WTC11 (cell line): ENCODE measurements around the gene RHOBTB3.

Experiments
- ATF3 ChIP-seq: sonication (generic); formaldehyde crosslinking; conservative IDR thresholded peaks from 2 replicates; pipeline ENCODE4 v1.8.1; 2022; ENCODE audit warnings: mild to moderate bottlenecking, missing genetic modification reagents
- CTCF ChIP-seq: fragments of 200-600 bp; IDR thresholded peaks from 2 replicates; pipeline ENCODE4 v1.8.0; 2022; ENCODE audit warnings: antibody characterized with exemption
- GABPB1 ChIP-seq: sonication (generic); formaldehyde crosslinking; IDR thresholded peaks from 2 replicates; pipeline ENCODE4 v1.8.1; 2023; ENCODE audit warnings: mild to moderate bottlenecking, missing genetic modification reagents
- IRF1 ChIP-seq: sonication (generic); formaldehyde crosslinking; IDR thresholded peaks from 2 replicates; pipeline ENCODE4 v1.8.0; 2023; ENCODE audit warnings: missing genetic modification reagents
- JUN ChIP-seq: sonication (generic); formaldehyde crosslinking; IDR thresholded peaks from 2 replicates; pipeline ENCODE4 v1.8.0; 2023; ENCODE audit warnings: mild to moderate bottlenecking, missing genetic modification reagents
- NFYB ChIP-seq: sonication (generic); formaldehyde crosslinking; conservative IDR thresholded peaks from 2 replicates; pipeline ENCODE4 v1.8.0; 2022; ENCODE audit warnings: low read depth, missing genetic modification reagents
- PRDM15 ChIP-seq: sonication (generic); formaldehyde crosslinking; IDR thresholded peaks from 2 replicates; pipeline ENCODE4 v1.8.0; 2022; ENCODE audit warnings: missing genetic modification reagents
- SMAD4 ChIP-seq: sonication (generic); formaldehyde crosslinking; IDR thresholded peaks from 2 replicates; pipeline ENCODE4 v1.8.0; 2022; ENCODE audit warnings: mild to moderate bottlenecking, missing genetic modification reagents
- STAT6 ChIP-seq: sonication (generic); formaldehyde crosslinking; conservative IDR thresholded peaks from 2 replicates; pipeline ENCODE4 v1.8.1; 2023; ENCODE audit warnings: mild to moderate bottlenecking, low read depth, missing genetic modification reagents, moderate library complexity
- ZNF416 ChIP-seq: fragments of 250-450 bp; sonication (Bioruptor Pico); IDR thresholded peaks from 2 replicates; pipeline ENCODE4 v1.9.0; 2021; ENCODE audit warnings: mild to moderate bottlenecking, inconsistent platforms
- ZNF425 ChIP-seq: fragments of 250-450 bp; sonication (Bioruptor Pico); conservative IDR thresholded peaks from 2 replicates; pipeline ENCODE4 v1.9.0; 2021; ENCODE audit warnings: mild to moderate bottlenecking
- ZNF671 ChIP-seq: fragments of 250-450 bp; sonication (Bioruptor Pico); IDR thresholded peaks from 2 replicates; pipeline ENCODE4 v1.8.0; 2021; ENCODE audit warnings: mild to moderate bottlenecking

- TF ChIP-seq CTCF = no peak
- no peak for TF ChIP-seq ATF3 (CRISPR knock-in tag)
- no peak for TF ChIP-seq ZNF416 (CRISPR knock-in tag)
- TF ChIP-seq ZNF671 = no peak
- TF ChIP-seq IRF1 (CRISPR knock-in tag) = no peak
- TF ChIP-seq PRDM15 (CRISPR knock-in tag) = no peak
- TF ChIP-seq GABPB1 = no peak
- no peak for TF ChIP-seq ZNF425 (CRISPR knock-in tag)
- TF ChIP-seq JUN (CRISPR knock-in tag) = no peak
- TF ChIP-seq STAT6 (CRISPR knock-in tag) = no peak
- no peak for TF ChIP-seq SMAD4 (CRISPR knock-in tag)
- TF ChIP-seq NFYB = no peak
Observed at GRCh38 chr5:95712347-95712958, 18.7 kb upstream of the RHOBTB3 start.
